Smooth muscle cell (in vitro differentiated cells): ENCODE results near the gene CHSY1. TPM values are rescaled to one million over a fixed set of nuclear protein-coding genes. Genes with fewer than 3 reads are reported as not detected.
A peak's percentile ranks its signal among the peaks of the same experiment; 100 is the strongest.

Experiments used
- DNase-seq: peaks from one replicate; lab custom pipeline; 2025; ENCODE audit not compliant: unreplicated experiment; lab: John Stamatoyannopoulos, UW
- H2AFZ ChIP-seq: fragments of 200-600 bp; sonication (generic); 2 replicates; pipeline ENCODE4 v1.6.0; 2016; ENCODE audit warnings: antibody characterized with exemption, low read depth, mild to moderate bottlenecking
- H3F3A ChIP-seq: fragments of 200-600 bp; sonication (generic); 2 replicates; pipeline ENCODE4 v1.6.0; 2017; ENCODE audit warnings: antibody characterized with exemption, low read depth
- H3K27ac ChIP-seq: fragments of 200-600 bp; sonication (generic); 2 replicates; pipeline ENCODE4 v1.5.1; 2016; ENCODE audit warnings: low read depth, mild to moderate bottlenecking
- H3K27me3 ChIP-seq: fragments of 200-600 bp; sonication (generic); 2 replicates; pipeline ENCODE4 v1.6.1; 2016; ENCODE audit warnings: low read depth, mild to moderate bottlenecking
- H3K36me3 ChIP-seq: fragments of 200-600 bp; sonication (generic); 2 replicates; pipeline ENCODE4 v1.5.1; 2016; ENCODE audit warnings: low read depth
- H3K4me1 ChIP-seq: fragments of 200-600 bp; sonication (generic); 2 replicates; pipeline ENCODE4 v1.5.1; 2016; ENCODE audit warnings: low read depth
- H3K4me2 ChIP-seq: fragments of 200-600 bp; sonication (generic); 2 replicates; pipeline ENCODE4 v1.6.0; 2016; ENCODE audit warnings: mild to moderate bottlenecking
- H3K4me3 ChIP-seq: fragments of 200-600 bp; sonication (generic); 2 replicates; pipeline ENCODE4 v1.5.1; 2016; ENCODE audit warnings: mild to moderate bottlenecking
- H3K79me2 ChIP-seq: fragments of 200-600 bp; sonication (generic); 2 replicates; pipeline ENCODE4 v1.6.0; 2016; ENCODE audit warnings: low read depth, mild to moderate bottlenecking
- H3K9ac ChIP-seq: fragments of 200-600 bp; sonication (generic); 2 replicates; pipeline ENCODE4 v1.6.0; 2016; ENCODE audit warnings: low read depth
- H3K9me3 ChIP-seq: fragments of 200-600 bp; sonication (generic); replicated peaks from 2 replicates; pipeline ENCODE4 v1.5.1; 2016; ENCODE audit warnings: low read depth
- H4K20me1 ChIP-seq: fragments of 200-600 bp; sonication (generic); 2 replicates; pipeline ENCODE4 v1.6.0; 2016; ENCODE audit warnings: low read depth
- CTCF ChIP-seq: fragments of 200-600 bp; sonication (generic); IDR thresholded peaks from 2 replicates; pipeline ENCODE4 v1.5.1; 2017; ENCODE audit warnings: borderline replicate concordance, mild to moderate bottlenecking, antibody characterized with exemption; ENCODE audit not compliant: insufficient read depth, poor library complexity, severe bottlenecking
- WGBS: methylation state at CpG from one replicate; pipeline ENCODE4 v1.1.7; 2016; ENCODE audit warnings: low lambda C conversion rate; 5-methylcytosine and 5-hydroxymethylcytosine counted together
- polyA plus RNA-seq: library from polyadenylated mRNA; unstranded; fragments of >200 nt; fragmentation: Nextera tagmentation; extraction: Ambion mirVana; gene quantifications from 2 replicates; pipeline ENCODE4 v1.2.1, GENCODE V29; 2016
- total RNA-seq: library from RNA; depleted of rRNA; stranded (reverse); fragments of >200 nt; gene quantifications from 2 replicates; pipeline ENCODE4 v1.2.3, GENCODE V29; 2014

Gene CHSY1
- total and polyA plus RNA-seq, 2 experiments from 2014 or later: 106 to 123 TPM

- no peaks in the 10 kb centered on the region for H3K36me3 ChIP-seq
- DNase-seq: no peak
- peak overlapping the region; percentile 79 for H3K4me3 ChIP-seq
- peaks cover 37% of the 10 kb centered on the region for H3K4me1 ChIP-seq
- peaks cover 74% of the 10 kb centered on the region for H3K79me2 ChIP-seq
- H3K4me2 ChIP-seq: peak overlapping the region; percentile 88
- no peak overlapping the region for H2AFZ ChIP-seq
- no peaks in the 10 kb centered on the region for H3K9me3 ChIP-seq
- H3K27me3 ChIP-seq: no peaks in the 10 kb centered on the region
- H3K9ac ChIP-seq: peak overlapping the region; percentile 73
- TF ChIP-seq CTCF: no peak
- peaks cover 33% of the 10 kb centered on the region for H3F3A ChIP-seq
- H4K20me1 ChIP-seq: peaks cover 49% of the 10 kb centered on the region
- under 1% methylated on average over 67 of the region's 150 CpGs for WGBS
- peak overlapping the region; percentile 65 for H3K27ac ChIP-seq
These were observed 697 bp downstream of the CHSY1 start for GRCh38 chr15:101250873-101251829.

- peaks cover 56% of the 10 kb centered on the region for H4K20me1 ChIP-seq
These were observed 1.5 kb downstream of the CHSY1 start for GRCh38 chr15:101250341-101250831.

GRCh38 chr15:101248274-101248673 is 3.6 kb downstream of the CHSY1 start:
- no peak overlapping the region for H3K9ac ChIP-seq
- WGBS: 44% methylated on average over 3 of the region's 3 CpGs
- H4K20me1 ChIP-seq: peaks cover 77% of the 10 kb centered on the region
- no peaks in the 10 kb centered on the region for H3K9me3 ChIP-seq
- no peak for DNase-seq
- H2AFZ ChIP-seq: no peak overlapping the region
- H3K4me2 ChIP-seq: peak overlapping the region; percentile 88
- H3K27ac ChIP-seq: peak overlapping the region; percentile 74
- peaks cover 25% of the 10 kb centered on the region for H3F3A ChIP-seq
- peaks cover 39% of the 10 kb centered on the region for H3K4me1 ChIP-seq
- H3K36me3 ChIP-seq: no peaks in the 10 kb centered on the region
- peaks cover 84% of the 10 kb centered on the region for H3K79me2 ChIP-seq
- no peak for TF ChIP-seq CTCF
- peak overlapping the region; percentile 79 for H3K4me3 ChIP-seq
- H3K27me3 ChIP-seq: no peaks in the 10 kb centered on the region

More at GRCh38 chr15:101250341-101250831, 1.5 kb downstream of the CHSY1 start:
- 10% methylated on average over 6 of the region's 6 CpGs for WGBS
- H3K9ac ChIP-seq: peak overlapping the region; percentile 73
- no peak for DNase-seq
- H3K4me3 ChIP-seq: peak overlapping the region; percentile 79
- H3K4me1 ChIP-seq: peaks cover 30% of the 10 kb centered on the region
- no peak overlapping the region for H2AFZ ChIP-seq
- no peak for TF ChIP-seq CTCF
- no peaks in the 10 kb centered on the region for H3K9me3 ChIP-seq
- H3K36me3 ChIP-seq: no peaks in the 10 kb centered on the region
- peak overlapping the region; percentile 33 for H3K27ac ChIP-seq
- H3K79me2 ChIP-seq: peaks cover 82% of the 10 kb centered on the region
- peak overlapping the region; percentile 88 for H3K4me2 ChIP-seq
- no peaks in the 10 kb centered on the region for H3K27me3 ChIP-seq
- peaks cover 26% of the 10 kb centered on the region for H3F3A ChIP-seq
